NK-92 (cell line): ENCODE measurements around the gene PMFBP1.

Source experiments
- DNase-seq: peaks from one replicate; lab custom pipeline; 2025; ENCODE audit not compliant: unreplicated experiment; lab: John Stamatoyannopoulos, UW

The PMFBP1 gene

DNA sequence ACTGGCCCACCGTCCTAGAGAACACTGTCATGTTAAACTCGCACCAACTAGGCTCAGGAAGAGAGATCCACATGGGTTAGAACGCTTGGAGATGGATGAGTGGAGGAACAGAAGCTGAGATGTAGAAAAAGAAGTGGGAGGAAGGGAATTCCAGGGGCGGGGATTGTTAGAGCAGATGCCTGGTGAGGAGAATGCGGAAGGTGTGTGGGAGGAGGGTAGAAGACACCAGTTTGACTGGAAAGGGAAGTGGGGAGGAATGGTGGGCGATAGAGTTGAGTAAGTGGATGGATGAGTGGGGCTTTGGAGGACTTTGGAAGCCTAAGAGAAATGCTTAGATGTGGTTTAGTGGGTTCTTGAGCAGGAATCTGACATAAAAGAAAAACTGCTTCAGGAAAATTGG lies 40.9 kb downstream of the PMFBP1 start:
- DNase-seq, result no peak

- no peak for DNase-seq
Measured at GRCh38 chr16:72129976-72130656, 41.8 kb downstream of the PMFBP1 start.

DNA sequence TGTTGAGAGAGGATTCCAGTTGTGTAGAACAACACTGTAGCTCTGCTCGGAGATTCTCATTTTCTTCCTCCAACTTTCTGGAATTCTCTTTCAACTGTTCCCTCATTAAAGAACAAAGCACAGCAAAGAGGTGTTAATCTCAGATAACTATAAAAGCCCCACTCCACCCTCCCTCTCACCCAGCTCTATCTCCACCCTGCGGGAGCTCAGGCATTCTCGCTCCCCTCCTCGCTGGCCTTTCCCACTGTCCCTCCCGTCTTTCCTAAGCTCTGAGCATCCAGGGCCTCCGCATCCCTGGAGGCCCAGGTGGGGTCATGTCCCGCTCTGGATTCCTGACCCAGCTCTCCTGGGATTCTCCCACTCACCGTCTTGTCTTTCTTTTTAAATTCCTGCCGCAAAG lies 43.3 kb downstream of the PMFBP1 start:
- no peak for DNase-seq

DNA sequence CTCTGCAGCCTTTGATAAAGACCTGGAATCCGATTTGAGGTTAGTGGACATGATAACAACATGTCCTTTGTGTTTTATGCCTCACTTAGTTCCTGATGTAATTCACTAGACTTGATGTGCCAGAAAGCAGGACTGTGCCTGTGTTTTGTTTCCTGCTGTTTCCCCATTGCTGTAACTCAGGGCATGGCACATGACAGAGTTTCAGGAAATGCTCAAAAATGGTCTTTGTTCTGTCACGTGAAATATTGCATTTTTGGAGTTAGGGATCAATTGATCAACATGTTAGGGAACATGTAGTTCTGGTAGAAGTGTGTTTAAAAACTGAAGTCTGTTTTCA lies 45.6 kb downstream of the PMFBP1 start:
- DNase-seq, result no peak

DNA sequence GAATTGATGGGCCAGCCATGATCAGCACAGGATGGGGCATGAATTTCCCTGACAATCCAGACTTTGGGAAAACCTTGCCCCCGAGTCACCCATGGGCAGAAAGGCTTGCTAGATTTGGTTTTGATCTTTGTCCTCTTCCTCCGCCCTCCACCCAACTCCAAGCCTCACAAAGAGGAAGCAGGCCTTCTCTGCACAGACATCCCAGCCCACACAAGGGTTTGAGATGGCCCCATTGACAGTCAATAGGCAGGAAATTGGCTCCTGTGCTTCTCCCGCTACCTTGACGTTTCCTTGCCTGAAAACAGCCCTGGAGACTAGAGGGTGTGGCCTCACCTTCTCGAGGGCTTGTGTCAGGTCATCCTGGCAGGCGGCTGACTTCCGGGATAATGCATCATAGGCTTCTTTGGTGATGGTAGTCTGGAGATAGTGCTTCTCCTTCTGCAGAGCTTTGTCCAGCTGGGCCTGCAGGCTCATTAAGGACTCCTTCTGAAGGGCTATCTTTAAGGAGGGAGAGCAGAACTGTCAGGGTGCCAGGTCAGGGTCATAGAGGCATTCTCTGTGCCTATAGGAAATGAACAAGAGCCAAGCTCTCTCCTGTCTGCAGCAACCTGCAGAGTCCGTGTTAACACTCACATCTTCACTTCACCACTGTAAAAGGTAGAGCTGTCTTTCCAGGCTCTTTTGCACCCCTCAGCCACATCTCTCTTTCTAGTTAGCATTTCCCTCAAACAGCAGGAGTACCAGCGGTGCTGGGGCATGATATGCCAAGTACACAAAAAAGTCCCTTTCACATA lies 46.1 kb downstream of the PMFBP1 start:
- DNase-seq, result no peak

GRCh38 chr16:72124761-72125634 lies 47.0 kb downstream of the PMFBP1 start:
- no peak for DNase-seq

DNA sequence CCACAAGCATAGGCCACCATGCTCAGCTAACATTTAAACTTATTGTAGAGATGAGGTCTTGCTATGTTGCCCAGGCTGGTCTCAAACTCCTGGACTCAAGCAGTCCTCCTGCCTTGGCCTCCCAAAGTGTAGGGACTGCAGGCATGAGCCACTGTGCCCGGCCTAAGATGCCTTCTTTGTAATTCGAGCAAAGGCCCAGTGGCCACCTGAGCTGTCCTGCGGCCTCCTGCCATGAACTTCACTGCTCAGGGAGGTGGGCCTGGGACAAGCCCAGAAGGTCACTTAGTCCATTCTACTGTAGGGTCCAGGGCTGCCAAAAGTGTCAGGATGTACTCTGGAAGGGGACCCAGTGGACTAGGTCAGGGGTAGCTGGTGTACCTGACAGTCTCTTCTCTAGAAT lies 47.8 kb downstream of the PMFBP1 start:
- DNase-seq, result no peak

DNA sequence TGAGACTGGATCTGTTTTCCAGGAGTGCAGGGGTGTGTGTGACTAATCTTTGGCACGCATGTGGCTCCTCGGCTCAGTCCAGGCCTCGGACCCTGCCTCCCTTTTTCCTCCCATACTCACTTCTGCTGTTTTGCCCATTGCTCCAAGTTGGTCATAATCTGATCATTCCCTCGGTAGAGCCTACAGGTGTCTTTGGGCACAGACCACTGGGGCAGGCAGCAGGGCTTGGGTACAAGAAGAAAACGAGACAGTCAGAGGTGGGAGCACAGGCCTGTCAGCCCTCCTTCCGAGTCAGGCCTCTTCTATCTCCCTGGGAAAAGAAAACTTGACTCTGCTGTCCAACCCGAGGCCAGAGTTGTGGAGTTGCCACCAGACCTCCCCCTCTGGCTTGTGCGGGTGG lies 48.5 kb downstream of the PMFBP1 start:
- no peak for DNase-seq

GRCh38 chr16:72122916-72123315 lies 49.0 kb downstream of the PMFBP1 start:
- DNase-seq, result no peak

GRCh38 chr16:72122308-72122707 lies 49.6 kb downstream of the PMFBP1 start:
- DNase-seq, result no peak

- no peak for DNase-seq
Measured at GRCh38 chr16:72120026-72120425, 51.9 kb downstream of the PMFBP1 start.

DNA sequence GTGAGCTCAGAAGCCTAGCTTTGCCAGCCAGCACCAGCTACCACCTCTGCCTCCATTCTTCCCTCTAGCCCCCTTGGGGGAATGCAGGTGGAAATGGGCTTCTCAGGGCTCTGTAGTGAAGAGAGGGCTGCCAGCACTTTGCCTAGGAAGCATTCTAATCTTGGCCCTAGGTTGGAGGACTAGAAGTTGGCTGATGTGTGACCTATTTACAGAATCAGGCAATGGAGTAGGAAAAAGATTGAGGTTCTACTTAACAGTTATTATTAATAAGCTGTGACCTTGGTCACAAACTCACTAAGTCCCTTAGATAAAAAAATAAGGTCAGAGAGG lies 58.4 kb downstream of the PMFBP1 start:
- no peak for DNase-seq

- no peak for DNase-seq
Measured at GRCh38 chr16:72112906-72113615, 58.9 kb downstream of the PMFBP1 start.

DNA sequence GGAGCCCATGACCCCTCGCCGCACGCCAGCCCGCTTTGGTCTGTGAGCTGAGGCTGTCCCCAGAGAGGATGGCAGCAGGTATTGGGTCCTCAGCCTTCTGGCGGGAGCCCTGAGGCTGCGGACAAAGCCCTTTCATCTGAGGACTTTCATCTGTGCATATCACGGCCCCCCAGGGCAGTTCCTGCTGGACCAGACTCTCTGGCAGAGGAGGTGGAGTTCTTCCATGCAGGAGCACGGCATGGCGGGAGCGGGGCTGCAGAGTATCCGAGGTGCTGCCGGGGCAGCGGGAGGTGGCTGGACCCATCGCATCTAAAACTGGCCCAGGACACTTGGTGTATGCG lies 59.5 kb downstream of the PMFBP1 start:
- DNase-seq, result no peak

DNA sequence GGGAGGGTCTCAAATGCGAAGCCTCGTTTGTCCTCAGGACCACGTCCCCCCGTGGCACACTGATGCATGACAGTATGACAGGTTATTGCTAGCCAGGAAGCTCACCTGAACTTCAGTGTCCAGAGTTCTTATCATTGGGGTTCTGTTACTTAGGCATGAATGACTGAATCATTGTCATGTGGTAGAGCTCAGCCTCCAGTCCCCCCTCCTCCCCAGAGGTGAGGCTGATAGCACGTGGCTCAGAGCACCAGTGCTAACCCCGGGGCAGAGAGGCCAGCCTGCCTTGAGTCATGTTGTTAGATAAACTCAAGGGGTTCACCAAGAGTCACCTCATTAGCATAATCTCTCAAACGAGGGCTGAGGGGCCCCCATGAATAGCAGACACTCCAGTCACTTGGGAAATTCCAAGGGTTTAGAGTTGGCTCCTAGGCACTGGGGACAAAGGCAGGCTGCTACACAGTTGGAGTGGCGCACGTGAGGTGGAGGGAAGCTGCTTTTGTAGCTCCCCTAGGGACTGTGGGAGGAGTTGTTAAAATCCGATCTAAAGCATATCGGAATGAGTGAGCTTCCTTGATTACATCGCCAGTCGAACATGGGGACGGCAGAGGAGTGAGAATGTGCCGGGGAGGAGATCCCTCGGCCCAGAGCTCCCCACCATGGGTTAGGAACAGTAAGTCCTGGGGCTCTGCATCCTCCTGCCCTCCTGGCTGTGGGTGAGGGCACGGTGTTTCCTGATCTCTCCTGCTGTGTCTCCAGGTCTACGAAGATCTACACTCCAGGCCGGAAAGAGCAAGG lies 60.1 kb downstream of the PMFBP1 start:
- DNase-seq, result no peak

DNA sequence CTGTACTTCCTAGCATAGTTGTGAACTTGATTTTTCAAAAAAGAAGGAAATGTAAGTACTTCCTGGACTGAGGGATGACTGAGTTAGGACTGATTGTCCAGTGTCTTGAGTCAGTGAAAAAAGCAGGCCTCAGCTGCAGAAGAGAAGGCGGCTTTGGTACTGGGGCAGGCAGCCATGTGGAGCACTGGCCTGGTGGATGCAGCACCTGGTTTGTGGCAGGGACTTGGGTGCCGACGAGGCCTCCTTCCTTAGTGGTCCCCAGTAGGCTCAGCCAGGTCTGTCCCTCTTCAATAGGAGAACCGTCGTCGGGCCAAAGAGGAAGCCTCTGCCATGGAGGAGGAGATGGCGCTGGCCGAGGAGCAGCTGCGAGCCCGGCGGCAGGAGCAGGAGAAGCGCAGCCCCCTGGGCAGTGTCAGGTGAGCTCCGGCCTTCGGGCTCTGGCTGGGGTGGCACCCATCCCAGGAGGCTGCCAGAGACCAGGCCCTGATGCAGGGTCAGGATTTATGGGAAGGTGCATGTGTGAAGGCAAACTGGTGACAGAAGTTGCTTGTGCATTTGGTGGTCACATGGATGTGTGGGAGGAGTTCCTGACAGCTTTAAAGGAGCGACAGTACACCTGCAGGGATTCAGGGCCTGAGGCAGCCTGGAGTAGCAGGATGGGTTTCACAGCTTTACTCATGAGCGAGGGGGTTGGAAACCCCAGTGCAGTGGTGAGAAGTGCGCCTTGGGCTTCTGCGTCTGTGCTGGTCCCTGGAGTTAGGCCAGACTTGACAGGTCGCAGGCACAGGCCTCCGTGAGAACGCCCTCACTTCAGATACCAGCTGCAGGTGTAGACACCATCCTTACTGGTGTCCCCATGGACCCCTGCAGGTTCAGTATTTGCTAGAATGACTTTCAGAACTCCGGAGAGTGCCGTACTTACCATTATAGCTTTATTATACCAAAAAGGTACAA lies 61.0 kb downstream of the PMFBP1 start:
- DNase-seq, result no peak

DNA sequence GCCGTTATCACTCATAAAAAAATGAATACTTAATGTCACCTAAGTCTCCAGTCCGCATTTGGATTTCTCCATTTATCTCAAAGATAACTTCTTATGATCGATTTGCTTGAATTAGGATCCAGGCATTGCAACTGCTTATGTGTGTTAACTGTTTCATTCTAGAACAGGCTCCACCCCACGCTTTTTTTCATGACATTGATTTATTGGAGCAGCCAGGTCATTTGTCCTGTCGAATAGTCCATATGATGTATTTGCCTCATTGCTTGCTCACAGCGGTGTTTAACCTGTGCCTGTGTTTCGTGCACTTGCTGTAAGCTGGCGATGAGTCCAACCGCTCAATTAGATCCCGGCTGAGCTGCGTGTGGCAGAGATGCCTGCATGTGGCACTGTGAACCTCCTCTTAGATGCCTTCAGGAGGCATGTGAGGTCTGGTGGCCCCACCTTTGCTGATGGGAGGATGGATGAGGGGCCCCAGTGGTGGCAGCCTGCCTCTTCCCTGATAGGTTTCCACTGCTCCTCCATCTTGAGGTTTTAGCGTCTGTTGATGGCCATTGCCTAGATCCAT lies 61.9 kb downstream of the PMFBP1 start:
- no peak for DNase-seq

GRCh38 chr16:72109300-72109699 lies 62.7 kb downstream of the PMFBP1 start:
- no peak for DNase-seq
